Esophagus squamous epithelium (tissue), 4 donors: ENCODE measurements around the gene SLC2A4.

Source experiments
- CTCF ChIP-seq, 6 experiments: fragments of 450-650 bp in 4 of 6; fragments of 200-600 bp in 2 of 6; sonication (generic) in 2 of 6; IDR thresholded peaks; one replicate each; pipeline ENCODE4 v1.5.1; 2016 to 2019; ENCODE audit warnings: antibody characterized with exemption in 6 of 6, mild to moderate bottlenecking in 4 of 6, moderate library complexity in 4 of 6
- POLR2A ChIP-seq, 4 donors: fragments of 450-650 bp; IDR thresholded peaks; one replicate each; pipeline ENCODE4 v1.6.1; 2017; ENCODE audit warnings: antibody characterized with exemption in 4 of 4, mild to moderate bottlenecking in 4 of 4, moderate library complexity in 3 of 4

GRCh38 chr17:7236808-7237207 lies 44.7 kb upstream of the SLC2A4 start:
- TF ChIP-seq CTCF (IDR thresholded peaks at IDR 0.05) (no peak), POLR2A (IDR thresholded peaks at IDR 0.05) (no peak)
